ENCODE measurements around the gene ADRA2A.

Gene ADRA2A

GRCh38 chr10:111126077-111126476 lies 49.2 kb downstream of the ADRA2A start:
- DNase-seq, result no peak

GRCh38 chr10:111127081-111127848 lies 50.4 kb downstream of the ADRA2A start:
- no peak for DNase-seq

More at GRCh38 chr10:111126077-111126476, 49.2 kb downstream of the ADRA2A start:
- in situ Hi-C loops (cut with HindIII; ENCODE audit: low pct_ligation_motif_present, low pct_unique_long_range_greater_than_20kb, low sequenced_read_pairs), result no loop called here

GRCh38 chr10:111128331-111129180 lies 51.7 kb downstream of the ADRA2A start:
- peak; percentile 75 for DNase-seq
- in situ Hi-C loops (cut with HindIII; ENCODE audit: low pct_ligation_motif_present, low pct_unique_long_range_greater_than_20kb, low sequenced_read_pairs), result no loop called here

More at GRCh38 chr10:111127081-111127848, 50.4 kb downstream of the ADRA2A start:
- in situ Hi-C loops (cut with HindIII; ENCODE audit: low pct_ligation_motif_present, low pct_unique_long_range_greater_than_20kb, low sequenced_read_pairs), result no loop called here

GRCh38 chr10:111129363-111129762 lies 52.5 kb downstream of the ADRA2A start:
- DNase-seq, result no peak
- in situ Hi-C loops (cut with HindIII; ENCODE audit: low pct_ligation_motif_present, low pct_unique_long_range_greater_than_20kb, low sequenced_read_pairs), result no loop called here

GRCh38 chr10:111130471-111130870 lies 53.6 kb downstream of the ADRA2A start:
- in situ Hi-C loops (cut with HindIII; ENCODE audit: low pct_ligation_motif_present, low pct_unique_long_range_greater_than_20kb, low sequenced_read_pairs), result no loop called here
- DNase-seq, result no peak

All from ACHN (cell line).